ENCODE results near the gene FBXO31. TPM values are rescaled to one million over a fixed set of nuclear protein-coding genes. Genes with fewer than 3 reads are reported as not detected.

Gene FBXO31
- total and polyA plus RNA-seq, 2 of the 13 experiments (the other 11 are each of a cell fraction or from before 2014, with no cell fraction given): 92.4 to 101 TPM

DNA sequence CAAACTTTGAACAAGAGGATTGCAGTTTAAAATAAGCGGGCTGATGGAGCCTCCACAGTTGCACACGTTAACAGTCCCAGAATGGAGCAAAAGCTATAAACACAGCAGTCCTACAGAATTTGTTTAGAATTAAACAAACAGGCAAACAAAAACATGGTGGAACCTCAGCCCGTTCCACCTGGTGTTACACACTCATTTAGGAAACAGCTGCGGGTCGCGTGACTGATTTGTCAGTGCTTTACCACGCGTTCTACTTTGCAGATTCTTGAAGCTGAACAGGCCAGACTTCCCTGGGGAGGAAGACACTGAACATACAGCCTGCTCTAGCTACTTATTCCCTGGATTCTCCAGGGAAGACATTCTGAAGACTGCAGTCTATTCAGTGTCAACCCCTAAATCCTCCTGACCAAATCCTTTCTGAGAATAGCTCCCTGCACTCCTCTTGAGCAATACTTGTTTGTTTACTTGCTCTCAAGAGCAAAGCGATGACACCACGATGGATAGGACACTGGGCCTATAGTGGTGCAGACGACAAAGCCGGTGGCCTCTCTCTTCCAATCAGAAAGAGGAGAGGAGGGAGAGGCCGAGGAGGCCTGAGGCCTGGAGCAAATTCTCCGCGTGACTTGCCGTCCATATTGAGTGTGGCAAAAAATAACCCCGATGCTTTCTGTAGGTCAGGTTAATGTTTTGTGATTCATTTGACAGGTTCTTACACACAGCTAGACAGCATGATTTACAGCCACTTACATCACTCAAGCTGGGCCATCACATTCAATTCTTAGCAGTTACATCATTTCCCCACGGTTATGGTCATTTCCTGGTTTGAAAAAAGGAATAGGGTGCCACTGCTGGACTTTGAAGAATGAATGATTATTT, 4.6 kb upstream of the FBXO31 start (continued):
- TF ChIP-seq ZNF724P (CRISPR knock-in tag; IDR thresholded peaks at IDR 0.05; ENCODE audit: borderline replicate concordance): no peak
- TF ChIP-seq SNRNP70 (IDR thresholded peaks at IDR 0.05; ENCODE audit: low read depth, low read length): no peak
- peak; percentile 98 for TF ChIP-seq ELF1 (CRISPR knock-in tag; IDR thresholded peaks at IDR 0.05)
- no peak for TF ChIP-seq GLI4 (CRISPR knock-in tag; IDR thresholded peaks at IDR 0.05; ENCODE audit: borderline replicate concordance)
- TF ChIP-seq, protein P1, sequence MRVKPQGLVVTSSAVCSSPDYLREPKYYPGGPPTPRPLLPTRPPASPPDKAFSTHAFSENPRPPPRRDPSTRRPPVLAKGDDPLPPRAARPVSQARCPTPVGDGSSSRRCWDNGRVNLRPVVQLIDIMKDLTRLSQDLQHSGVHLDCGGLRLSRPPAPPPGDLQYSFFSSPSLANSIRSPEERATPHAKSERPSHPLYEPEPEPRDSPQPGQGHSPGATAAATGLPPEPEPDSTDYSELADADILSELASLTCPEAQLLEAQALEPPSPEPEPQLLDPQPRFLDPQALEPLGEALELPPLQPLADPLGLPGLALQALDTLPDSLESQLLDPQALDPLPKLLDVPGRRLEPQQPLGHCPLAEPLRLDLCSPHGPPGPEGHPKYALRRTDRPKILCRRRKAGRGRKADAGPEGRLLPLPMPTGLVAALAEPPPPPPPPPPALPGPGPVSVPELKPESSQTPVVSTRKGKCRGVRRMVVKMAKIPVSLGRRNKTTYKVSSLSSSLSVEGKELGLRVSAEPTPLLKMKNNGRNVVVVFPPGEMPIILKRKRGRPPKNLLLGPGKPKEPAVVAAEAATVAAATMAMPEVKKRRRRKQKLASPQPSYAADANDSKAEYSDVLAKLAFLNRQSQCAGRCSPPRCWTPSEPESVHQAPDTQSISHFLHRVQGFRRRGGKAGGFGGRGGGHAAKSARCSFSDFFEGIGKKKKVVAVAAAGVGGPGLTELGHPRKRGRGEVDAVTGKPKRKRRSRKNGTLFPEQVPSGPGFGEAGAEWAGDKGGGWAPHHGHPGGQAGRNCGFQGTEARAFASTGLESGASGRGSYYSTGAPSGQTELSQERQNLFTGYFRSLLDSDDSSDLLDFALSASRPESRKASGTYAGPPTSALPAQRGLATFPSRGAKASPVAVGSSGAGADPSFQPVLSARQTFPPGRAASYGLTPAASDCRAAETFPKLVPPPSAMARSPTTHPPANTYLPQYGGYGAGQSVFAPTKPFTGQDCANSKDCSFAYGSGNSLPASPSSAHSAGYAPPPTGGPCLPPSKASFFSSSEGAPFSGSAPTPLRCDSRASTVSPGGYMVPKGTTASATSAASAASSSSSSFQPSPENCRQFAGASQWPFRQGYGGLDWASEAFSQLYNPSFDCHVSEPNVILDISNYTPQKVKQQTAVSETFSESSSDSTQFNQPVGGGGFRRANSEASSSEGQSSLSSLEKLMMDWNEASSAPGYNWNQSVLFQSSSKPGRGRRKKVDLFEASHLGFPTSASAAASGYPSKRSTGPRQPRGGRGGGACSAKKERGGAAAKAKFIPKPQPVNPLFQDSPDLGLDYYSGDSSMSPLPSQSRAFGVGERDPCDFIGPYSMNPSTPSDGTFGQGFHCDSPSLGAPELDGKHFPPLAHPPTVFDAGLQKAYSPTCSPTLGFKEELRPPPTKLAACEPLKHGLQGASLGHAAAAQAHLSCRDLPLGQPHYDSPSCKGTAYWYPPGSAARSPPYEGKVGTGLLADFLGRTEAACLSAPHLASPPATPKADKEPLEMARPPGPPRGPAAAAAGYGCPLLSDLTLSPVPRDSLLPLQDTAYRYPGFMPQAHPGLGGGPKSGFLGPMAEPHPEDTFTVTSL (CRISPR knock-in tag; IDR thresholded peaks at IDR 0.05; ENCODE audit: borderline replicate concordance): no peak; the same call in 1 of the 2 replicates
- TF ChIP-seq KAT8 (CRISPR knock-in tag; IDR thresholded peaks at IDR 0.05): peak; percentile 93
- TF ChIP-seq ZNF317 (CRISPR knock-in tag; IDR thresholded peaks at IDR 0.05): 0 out of 2 replicates have a peak, but pooled peaks have one; percentile 10
- TF ChIP-seq, protein P2, sequence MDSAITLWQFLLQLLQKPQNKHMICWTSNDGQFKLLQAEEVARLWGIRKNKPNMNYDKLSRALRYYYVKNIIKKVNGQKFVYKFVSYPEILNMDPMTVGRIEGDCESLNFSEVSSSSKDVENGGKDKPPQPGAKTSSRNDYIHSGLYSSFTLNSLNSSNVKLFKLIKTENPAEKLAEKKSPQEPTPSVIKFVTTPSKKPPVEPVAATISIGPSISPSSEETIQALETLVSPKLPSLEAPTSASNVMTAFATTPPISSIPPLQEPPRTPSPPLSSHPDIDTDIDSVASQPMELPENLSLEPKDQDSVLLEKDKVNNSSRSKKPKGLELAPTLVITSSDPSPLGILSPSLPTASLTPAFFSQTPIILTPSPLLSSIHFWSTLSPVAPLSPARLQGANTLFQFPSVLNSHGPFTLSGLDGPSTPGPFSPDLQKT (CRISPR knock-in tag; IDR thresholded peaks at IDR 0.05; ENCODE audit: borderline replicate concordance): no peak
- no peak for TF ChIP-seq ZNF224 (CRISPR knock-in tag; IDR thresholded peaks at IDR 0.05)
- TF ChIP-seq, protein P3, sequence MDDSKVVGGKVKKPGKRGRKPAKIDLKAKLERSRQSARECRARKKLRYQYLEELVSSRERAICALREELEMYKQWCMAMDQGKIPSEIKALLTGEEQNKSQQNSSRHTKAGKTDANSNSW (CRISPR knock-in tag; IDR thresholded peaks at IDR 0.05; ENCODE audit: borderline replicate concordance): 0 out of 2 replicates have a peak, but pooled peaks have one; percentile 65
- TF ChIP-seq ZNF180 (CRISPR knock-in tag; IDR thresholded peaks at IDR 0.05; ENCODE audit: borderline replicate concordance, low read depth): peak; percentile 55; the same call in 1 of the 2 replicates
- no peak for TF ChIP-seq WIZ (CRISPR knock-in tag; IDR thresholded peaks at IDR 0.05)
- TF ChIP-seq, protein P4, sequence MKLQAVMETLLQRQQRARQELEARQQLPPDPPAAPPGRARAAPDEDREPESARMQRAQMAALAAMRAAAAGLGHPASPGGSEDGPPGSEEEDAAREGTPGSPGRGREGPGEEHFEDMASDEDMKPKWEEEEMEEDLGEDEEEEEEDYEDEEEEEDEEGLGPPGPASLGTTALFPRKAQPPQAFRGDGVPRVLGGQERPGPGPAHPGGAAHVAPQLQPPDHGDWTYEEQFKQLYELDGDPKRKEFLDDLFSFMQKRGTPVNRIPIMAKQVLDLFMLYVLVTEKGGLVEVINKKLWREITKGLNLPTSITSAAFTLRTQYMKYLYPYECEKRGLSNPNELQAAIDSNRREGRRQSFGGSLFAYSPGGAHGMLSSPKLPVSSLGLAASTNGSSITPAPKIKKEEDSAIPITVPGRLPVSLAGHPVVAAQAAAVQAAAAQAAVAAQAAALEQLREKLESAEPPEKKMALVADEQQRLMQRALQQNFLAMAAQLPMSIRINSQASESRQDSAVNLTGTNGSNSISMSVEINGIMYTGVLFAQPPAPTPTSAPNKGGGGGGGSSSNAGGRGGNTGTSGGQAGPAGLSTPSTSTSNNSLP (IDR thresholded peaks at IDR 0.05; ENCODE audit: low read depth, low read length): peak; percentile 99
- TF ChIP-seq ZNF260 (CRISPR knock-in tag; IDR thresholded peaks at IDR 0.05; ENCODE audit: borderline replicate concordance, low read depth): no peak
- peak; percentile 94 for TF ChIP-seq ATF7 (IDR thresholded peaks at IDR 0.05)
- no peak; the same call in 1 of the 2 replicates for TF ChIP-seq ATF7 (CRISPR knock-in tag; IDR thresholded peaks at IDR 0.05)
- TF ChIP-seq CC2D1A (CRISPR knock-in tag; IDR thresholded peaks at IDR 0.05): no peak
- TF ChIP-seq ARID2 (CRISPR knock-in tag; IDR thresholded peaks at IDR 0.05; ENCODE audit: borderline replicate concordance): peak; percentile 79; the same call in 1 of the 2 replicates
- TF ChIP-seq ZMYM3 (CRISPR knock-in tag; IDR thresholded peaks at IDR 0.05): peak; percentile 30; the same call in 1 of the 2 replicates
- no peak for TF ChIP-seq ZNF660 (CRISPR knock-in tag; IDR thresholded peaks at IDR 0.05; ENCODE audit: borderline replicate concordance, low read depth)

All from HepG2 (cell line).